Liver (tissue), 3 donors: ENCODE measurements around the gene PIMREG.

Source experiments
- GABPA ChIP-seq, 2 donors: IDR thresholded peaks in 1 of 2; conservative IDR thresholded peaks in 1 of 2; 2 replicates each; pipeline ENCODE4 v1.6.1; 2016; ENCODE audit warnings: antibody characterized with exemption in 2 of 2, mild to moderate bottlenecking in 1 of 2, moderate library complexity in 1 of 2
- JUND ChIP-seq, 2 donors: IDR thresholded peaks; 2 replicates each; pipeline ENCODE4 v1.6.1; 2016; ENCODE audit warnings: antibody characterized with exemption in 2 of 2
- TAF1 ChIP-seq: conservative IDR thresholded peaks from 2 replicates; pipeline ENCODE4 v1.6.1; 2016; ENCODE audit warnings: antibody characterized with exemption, mild to moderate bottlenecking
- TF ChIP-seq, protein P1 (sequence below): fragments of 150-350 bp; IDR thresholded peaks from 2 replicates; pipeline ENCODE4 v1.5.1; 2017; ENCODE audit warnings: improper control_type of control experiment, low read depth, low read length; ENCODE audit not compliant: missing input control
- TF ChIP-seq, protein P2 (sequence below): IDR thresholded peaks from 2 replicates; pipeline ENCODE4 v1.6.1; 2016; ENCODE audit warnings: antibody characterized with exemption, mild to moderate bottlenecking
- donor health status: healthy.
- donor health status: healthy.

DNA sequence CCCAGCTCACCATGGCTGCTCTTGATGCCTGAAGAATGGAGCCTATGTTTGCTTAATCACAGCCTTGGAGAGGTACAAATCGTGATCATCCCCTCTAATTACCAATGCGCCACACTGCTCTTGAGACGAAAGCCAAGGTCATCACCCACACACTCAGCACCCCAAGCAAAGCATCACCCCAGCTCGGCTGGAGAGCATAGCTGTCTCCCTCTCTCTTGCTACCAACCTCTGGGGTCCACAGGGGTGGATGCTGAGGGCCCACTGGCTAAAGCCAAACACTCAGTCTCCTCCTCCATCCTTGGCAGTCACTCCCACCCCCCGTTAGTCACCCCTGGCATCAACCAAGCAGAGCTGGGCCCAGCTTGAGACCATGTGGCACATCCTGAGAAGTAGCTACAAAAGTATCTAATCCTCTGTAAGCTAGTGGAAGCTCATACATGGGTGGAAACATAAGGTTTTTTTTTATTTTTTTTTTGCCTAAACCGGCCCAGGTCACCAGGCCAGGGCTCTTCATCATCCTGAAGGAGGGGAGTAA lies 44.8 kb downstream of the PIMREG start:
- TF ChIP-seq, protein P1, sequence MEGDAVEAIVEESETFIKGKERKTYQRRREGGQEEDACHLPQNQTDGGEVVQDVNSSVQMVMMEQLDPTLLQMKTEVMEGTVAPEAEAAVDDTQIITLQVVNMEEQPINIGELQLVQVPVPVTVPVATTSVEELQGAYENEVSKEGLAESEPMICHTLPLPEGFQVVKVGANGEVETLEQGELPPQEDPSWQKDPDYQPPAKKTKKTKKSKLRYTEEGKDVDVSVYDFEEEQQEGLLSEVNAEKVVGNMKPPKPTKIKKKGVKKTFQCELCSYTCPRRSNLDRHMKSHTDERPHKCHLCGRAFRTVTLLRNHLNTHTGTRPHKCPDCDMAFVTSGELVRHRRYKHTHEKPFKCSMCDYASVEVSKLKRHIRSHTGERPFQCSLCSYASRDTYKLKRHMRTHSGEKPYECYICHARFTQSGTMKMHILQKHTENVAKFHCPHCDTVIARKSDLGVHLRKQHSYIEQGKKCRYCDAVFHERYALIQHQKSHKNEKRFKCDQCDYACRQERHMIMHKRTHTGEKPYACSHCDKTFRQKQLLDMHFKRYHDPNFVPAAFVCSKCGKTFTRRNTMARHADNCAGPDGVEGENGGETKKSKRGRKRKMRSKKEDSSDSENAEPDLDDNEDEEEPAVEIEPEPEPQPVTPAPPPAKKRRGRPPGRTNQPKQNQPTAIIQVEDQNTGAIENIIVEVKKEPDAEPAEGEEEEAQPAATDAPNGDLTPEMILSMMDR = no peak
- TF ChIP-seq, protein P2, sequence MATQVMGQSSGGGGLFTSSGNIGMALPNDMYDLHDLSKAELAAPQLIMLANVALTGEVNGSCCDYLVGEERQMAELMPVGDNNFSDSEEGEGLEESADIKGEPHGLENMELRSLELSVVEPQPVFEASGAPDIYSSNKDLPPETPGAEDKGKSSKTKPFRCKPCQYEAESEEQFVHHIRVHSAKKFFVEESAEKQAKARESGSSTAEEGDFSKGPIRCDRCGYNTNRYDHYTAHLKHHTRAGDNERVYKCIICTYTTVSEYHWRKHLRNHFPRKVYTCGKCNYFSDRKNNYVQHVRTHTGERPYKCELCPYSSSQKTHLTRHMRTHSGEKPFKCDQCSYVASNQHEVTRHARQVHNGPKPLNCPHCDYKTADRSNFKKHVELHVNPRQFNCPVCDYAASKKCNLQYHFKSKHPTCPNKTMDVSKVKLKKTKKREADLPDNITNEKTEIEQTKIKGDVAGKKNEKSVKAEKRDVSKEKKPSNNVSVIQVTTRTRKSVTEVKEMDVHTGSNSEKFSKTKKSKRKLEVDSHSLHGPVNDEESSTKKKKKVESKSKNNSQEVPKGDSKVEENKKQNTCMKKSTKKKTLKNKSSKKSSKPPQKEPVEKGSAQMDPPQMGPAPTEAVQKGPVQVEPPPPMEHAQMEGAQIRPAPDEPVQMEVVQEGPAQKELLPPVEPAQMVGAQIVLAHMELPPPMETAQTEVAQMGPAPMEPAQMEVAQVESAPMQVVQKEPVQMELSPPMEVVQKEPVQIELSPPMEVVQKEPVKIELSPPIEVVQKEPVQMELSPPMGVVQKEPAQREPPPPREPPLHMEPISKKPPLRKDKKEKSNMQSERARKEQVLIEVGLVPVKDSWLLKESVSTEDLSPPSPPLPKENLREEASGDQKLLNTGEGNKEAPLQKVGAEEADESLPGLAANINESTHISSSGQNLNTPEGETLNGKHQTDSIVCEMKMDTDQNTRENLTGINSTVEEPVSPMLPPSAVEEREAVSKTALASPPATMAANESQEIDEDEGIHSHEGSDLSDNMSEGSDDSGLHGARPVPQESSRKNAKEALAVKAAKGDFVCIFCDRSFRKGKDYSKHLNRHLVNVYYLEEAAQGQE = no peak
- no peak for TF ChIP-seq TAF1
- no peak for TF ChIP-seq GABPA (IDR thresholded peaks at IDR 0.05 in 1 of 2, conservative IDR thresholded peaks at IDR 0.05 in 1 of 2)
- no peak for TF ChIP-seq JUND (IDR thresholded peaks at IDR 0.05)
